Osteoblast (primary cell): ENCODE results near the gene CTNS. TPM values are rescaled to one million over a fixed set of nuclear protein-coding genes. Genes with fewer than 3 reads are reported as not detected.
"Not testable (repeated sequence)": the region's sequence is repeated elsewhere in the genome, so short reads cannot be mapped to it uniquely, and the experiment has no call there.

Experiments
- DNase-seq: peaks from one replicate; pipeline ENCODE4 v3.0.0; 2011; ENCODE audit warnings: low spot score, mixed read lengths; ENCODE audit not compliant: insufficient read length; ENCODE audit errors: missing footprints
- H2AFZ ChIP-seq: 2 replicates; pipeline ENCODE4 v1.6.0; 2011; ENCODE audit warnings: mild to moderate bottlenecking, low read length
- H3K27ac ChIP-seq: 2 replicates; pipeline ENCODE4 v1.5.1; 2011; ENCODE audit warnings: mild to moderate bottlenecking, low read depth, low read length, moderate library complexity
- H3K27me3 ChIP-seq: 2 replicates; pipeline ENCODE4 v1.6.0; 2012; ENCODE audit warnings: mild to moderate bottlenecking, control low read depth, inconsistent platforms, low read length, moderate library complexity; ENCODE audit not compliant: insufficient read depth
- H3K36me3 ChIP-seq: 2 replicates; pipeline ENCODE4 v1.5.1; 2011; ENCODE audit warnings: mild to moderate bottlenecking, low read length, control low read depth, moderate library complexity; ENCODE audit not compliant: insufficient read depth
- H3K4me1 ChIP-seq: 2 replicates; pipeline ENCODE4 v1.5.1; 2011; ENCODE audit warnings: mild to moderate bottlenecking, low read length, control low read depth, moderate library complexity; ENCODE audit not compliant: insufficient read depth
- H3K4me2 ChIP-seq: 2 replicates; pipeline ENCODE4 v1.6.0; 2011; ENCODE audit warnings: mild to moderate bottlenecking, low read length; ENCODE audit not compliant: insufficient read depth
- H3K4me3 ChIP-seq: fragments of 200-600 bp; sonication (generic); 3 replicates; pipeline ENCODE4 v1.5.1; 2012; ENCODE audit warnings: mild to moderate bottlenecking, low read length, inconsistent platforms; ENCODE audit not compliant: insufficient read depth
- H3K79me2 ChIP-seq: 2 replicates; pipeline ENCODE4 v1.6.0; 2012; ENCODE audit warnings: mild to moderate bottlenecking, low read length, control low read depth, inconsistent platforms; ENCODE audit not compliant: insufficient read depth
- H3K9me3 ChIP-seq: 2 replicates; pipeline ENCODE4 v1.5.1; 2011; ENCODE audit warnings: low read depth, low read length, control low read depth
- H4K20me1 ChIP-seq: 2 replicates; pipeline ENCODE4 v1.6.0; 2012; ENCODE audit warnings: mild to moderate bottlenecking, low read length, control low read depth; ENCODE audit not compliant: insufficient read depth
- total RNA-seq: library from RNA; depleted of rRNA; stranded (reverse); fragments of >200 nt; gene quantifications from 2 replicates; pipeline ENCODE4 v1.2.3, GENCODE V29; 2012
- TF ChIP-seq, protein P1 (sequence below): IDR thresholded peaks from 2 replicates; pipeline ENCODE4 v1.5.1; 2011; ENCODE audit warnings: mild to moderate bottlenecking, low read depth, low read length, moderate library complexity; ENCODE audit errors: extremely low read depth

The CTNS gene
- total RNA-seq, 1 donor = 34.7 TPM

DNA sequence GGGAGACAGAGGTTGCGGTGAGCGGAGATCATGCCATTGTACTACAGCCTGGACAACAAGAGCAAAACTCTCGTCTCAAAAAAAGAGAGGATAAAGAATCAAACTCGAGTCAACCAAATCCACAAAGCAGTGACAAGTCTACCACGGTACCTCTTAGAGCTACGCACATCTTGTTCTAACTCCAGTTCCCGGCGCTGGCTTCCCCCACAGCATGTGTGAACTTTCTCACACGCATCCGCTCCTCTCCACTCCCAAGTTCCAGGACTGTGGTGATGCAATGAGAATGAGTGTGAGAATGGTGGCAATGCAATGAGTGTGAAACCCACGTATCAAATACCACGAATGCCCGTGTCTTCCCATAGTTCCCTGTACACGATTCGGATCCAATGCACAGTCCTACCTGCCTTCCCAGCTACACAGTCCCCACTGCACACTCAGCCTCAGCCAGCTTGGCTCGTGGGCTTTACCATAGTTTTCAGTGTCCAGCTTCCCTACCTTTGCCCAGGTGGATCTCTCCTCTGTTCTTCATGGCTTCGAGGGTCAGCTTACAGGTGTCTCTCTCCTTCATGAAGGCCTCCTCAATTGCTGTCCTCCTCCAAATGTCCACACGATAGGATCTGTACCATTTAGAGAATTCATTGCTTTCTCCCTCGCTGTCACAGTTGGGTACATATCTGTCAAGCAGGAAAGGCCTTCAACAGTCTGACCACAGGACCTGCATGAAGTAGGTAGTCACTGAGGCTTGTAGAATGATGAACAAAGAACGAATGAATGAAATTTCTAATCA lies 68.6 kb downstream of the CTNS start:
- no peaks in the 10 kb centered on the region for H3K27me3 ChIP-seq
- peak; percentile 69 for DNase-seq
- H3K4me1 ChIP-seq = no peaks in the 10 kb centered on the region
- TF ChIP-seq, protein P1, sequence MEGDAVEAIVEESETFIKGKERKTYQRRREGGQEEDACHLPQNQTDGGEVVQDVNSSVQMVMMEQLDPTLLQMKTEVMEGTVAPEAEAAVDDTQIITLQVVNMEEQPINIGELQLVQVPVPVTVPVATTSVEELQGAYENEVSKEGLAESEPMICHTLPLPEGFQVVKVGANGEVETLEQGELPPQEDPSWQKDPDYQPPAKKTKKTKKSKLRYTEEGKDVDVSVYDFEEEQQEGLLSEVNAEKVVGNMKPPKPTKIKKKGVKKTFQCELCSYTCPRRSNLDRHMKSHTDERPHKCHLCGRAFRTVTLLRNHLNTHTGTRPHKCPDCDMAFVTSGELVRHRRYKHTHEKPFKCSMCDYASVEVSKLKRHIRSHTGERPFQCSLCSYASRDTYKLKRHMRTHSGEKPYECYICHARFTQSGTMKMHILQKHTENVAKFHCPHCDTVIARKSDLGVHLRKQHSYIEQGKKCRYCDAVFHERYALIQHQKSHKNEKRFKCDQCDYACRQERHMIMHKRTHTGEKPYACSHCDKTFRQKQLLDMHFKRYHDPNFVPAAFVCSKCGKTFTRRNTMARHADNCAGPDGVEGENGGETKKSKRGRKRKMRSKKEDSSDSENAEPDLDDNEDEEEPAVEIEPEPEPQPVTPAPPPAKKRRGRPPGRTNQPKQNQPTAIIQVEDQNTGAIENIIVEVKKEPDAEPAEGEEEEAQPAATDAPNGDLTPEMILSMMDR = no peak
- H4K20me1 ChIP-seq = no peaks in the 10 kb centered on the region
- H3K79me2 ChIP-seq = no peaks in the 10 kb centered on the region
- no peak overlapping the region for H3K4me3 ChIP-seq
- no peak overlapping the region for H3K27ac ChIP-seq
- no peak overlapping the region for H2AFZ ChIP-seq
- no peaks in the 10 kb centered on the region for H3K36me3 ChIP-seq
- H3K9me3 ChIP-seq = no peaks in the 10 kb centered on the region
- no peak overlapping the region for H3K4me2 ChIP-seq

DNA sequence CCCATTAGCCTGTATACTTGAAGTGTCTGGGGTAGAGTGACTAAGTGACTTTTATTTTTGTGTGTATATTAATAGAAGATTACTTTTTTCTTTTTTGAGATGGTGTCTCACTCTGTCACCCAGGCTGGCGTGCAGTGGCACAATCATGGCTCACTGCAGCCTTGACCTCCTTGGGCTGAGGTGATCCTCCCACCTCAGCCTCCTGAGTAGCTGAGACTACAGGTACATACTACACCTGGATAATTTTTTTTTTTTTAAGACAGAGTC lies 69.1 kb downstream of the CTNS start:
- H3K9me3 ChIP-seq, DNase-seq, H2AFZ ChIP-seq, H3K4me1 ChIP-seq, H3K27ac ChIP-seq, H4K20me1 ChIP-seq, H3K4me2 ChIP-seq, H3K36me3 ChIP-seq, H3K4me3 ChIP-seq, H3K79me2 ChIP-seq, H3K27me3 ChIP-seq: not testable (repeated sequence)

DNA sequence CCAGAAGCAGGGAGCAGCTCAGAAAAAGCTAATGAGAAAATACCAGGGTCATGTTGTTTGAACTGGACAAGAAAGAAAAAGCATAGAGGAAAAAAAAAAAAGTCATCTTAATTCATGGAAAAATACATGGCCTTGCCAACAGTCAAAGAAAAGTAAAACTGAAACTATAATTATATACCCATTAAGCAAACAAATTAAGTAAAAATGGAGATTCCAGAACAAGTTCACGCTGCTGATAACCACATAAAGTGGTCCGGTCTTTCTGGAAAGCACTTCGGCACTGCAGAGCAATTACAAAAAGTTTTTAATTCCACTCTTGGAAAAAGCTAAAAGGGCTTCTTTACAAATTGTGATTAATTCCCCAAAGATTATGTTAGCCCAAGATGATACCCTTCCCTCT lies 71.8 kb downstream of the CTNS start:
- H2AFZ ChIP-seq = no peak overlapping the region

DNA sequence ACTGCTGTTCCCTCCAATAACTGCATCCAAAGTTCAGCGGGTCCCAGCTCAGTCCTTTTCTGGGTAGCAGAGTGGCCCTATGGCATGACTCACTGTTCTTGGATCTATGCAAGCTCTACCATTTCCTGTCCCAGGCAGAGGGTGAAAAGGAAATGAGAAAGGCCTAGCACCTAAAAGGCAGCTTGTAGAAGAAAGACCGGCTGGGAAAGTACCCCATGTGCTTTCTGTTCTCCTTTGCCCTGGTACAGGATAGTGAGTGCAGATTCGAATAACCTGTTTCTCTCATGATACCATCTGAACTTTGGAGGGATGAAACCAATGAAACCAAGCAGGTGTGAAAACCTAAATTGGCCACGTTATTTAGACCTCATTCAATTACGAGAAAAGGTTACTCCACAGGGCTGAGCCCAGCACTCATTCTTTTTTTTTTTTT lies 74.4 kb downstream of the CTNS start:
- H3K79me2 ChIP-seq = no peaks in the 10 kb centered on the region
- no peaks in the 10 kb centered on the region for H3K9me3 ChIP-seq
- H4K20me1 ChIP-seq = no peaks in the 10 kb centered on the region
- no peak overlapping the region for H3K27ac ChIP-seq
- DNase-seq = peak; percentile 69
- H2AFZ ChIP-seq = no peak overlapping the region
- peaks cover 14% of the 10 kb centered on the region for H3K36me3 ChIP-seq
- peaks cover 4% of the 10 kb centered on the region for H3K4me1 ChIP-seq
- H3K4me3 ChIP-seq = no peak overlapping the region
- H3K4me2 ChIP-seq = no peak overlapping the region
- TF ChIP-seq, protein P1 = no peak
- H3K27me3 ChIP-seq = no peaks in the 10 kb centered on the region

More for the DNA sequence above, 71.8 kb downstream of the CTNS start:
- Histone ChIP-seq H3K9me3 (no peaks in the 10 kb centered on the region), H4K20me1 (no peaks in the 10 kb centered on the region), H3K4me1 (peaks cover 4% of the 10 kb centered on the region), H3K27me3 (no peaks in the 10 kb centered on the region), H3K36me3 (no peaks in the 10 kb centered on the region), H3K27ac (no peak overlapping the region), H3K4me3 (no peak overlapping the region), H3K4me2 (no peak overlapping the region), H3K79me2 (no peaks in the 10 kb centered on the region)
- TF ChIP-seq, protein P1 = no peak
- peak; percentile 8 for DNase-seq

Other genes starting within 250 kb of the CTNS start
- gene OR1E1, start 238.3 kb upstream of the CTNS start, total RNA-seq = not detected in 2 replicates
- gene OR3A3, start 225.4 kb upstream of the CTNS start, total RNA-seq = not detected in 2 replicates
- gene OR1E2, start 202.9 kb upstream of the CTNS start, total RNA-seq = under 0.01 TPM in 1 of 2 replicates, not detected in the other
- gene SPATA22, start 164.9 kb upstream of the CTNS start, total RNA-seq = 0.29 and 2.2 TPM in 2 replicates
- 0.36 and 0.59 TPM in 2 replicates for gene ASPA, start 160.8 kb upstream of the CTNS start, total RNA-seq
- gene TRPV3, start 78.9 kb upstream of the CTNS start, total RNA-seq = 0.29 and 0.36 TPM in 2 replicates
- 2.4 and 2.5 TPM in 2 replicates for gene TRPV1, start 27.3 kb upstream of the CTNS start, total RNA-seq
- gene SHPK, start 510 bp upstream of the CTNS start, total RNA-seq = 8.3 and 13.8 TPM in 2 replicates
- 149 and 164 TPM in 2 replicates for gene TAX1BP3, start 31.8 kb downstream of the CTNS start, total RNA-seq
- 12.7 and 13.8 TPM in 2 replicates for gene EMC6, start 32.1 kb downstream of the CTNS start, total RNA-seq
- gene P2RX5, start 59.4 kb downstream of the CTNS start, total RNA-seq = 0.36 TPM in 1 of 2 replicates, not detected in the other
- gene HASPIN, start 87.1 kb downstream of the CTNS start, total RNA-seq = 1.4 and 1.5 TPM in 2 replicates
- 10.5 and 12.4 TPM in 2 replicates for gene ITGAE, start 164.4 kb downstream of the CTNS start, total RNA-seq
- gene NCBP3, start 209.5 kb downstream of the CTNS start, total RNA-seq = 21.4 and 24.2 TPM in 2 replicates